Right atrium auricular region (tissue), 2 donors: ENCODE measurements around the gene PCIF1. TPM values are rescaled to one million over a fixed set of nuclear protein-coding genes. Genes with fewer than 3 reads are reported as not detected.

Experiments
- DNase-seq: peaks from one replicate; pipeline ENCODE4 v3.0.0-alpha.2; 2019; ENCODE audit warnings: low spot score
- H3K27ac ChIP-seq, 2 donors: fragments of 200-600 bp; sonication (generic); 1 replicate in 1 of 2; 2 replicates in 1 of 2; pipeline ENCODE4 v1.5.1; 2016 to 2019
- H3K27me3 ChIP-seq, 2 donors: fragments of 200-600 bp; sonication (generic); one replicate each; pipeline versions ENCODE4 v1.5.1 to v1.6.0; 2017 to 2019
- H3K36me3 ChIP-seq: fragments of 200-600 bp; sonication (generic); one replicate; pipeline ENCODE4 v1.5.1; 2016
- H3K4me1 ChIP-seq, 2 donors: fragments of 200-600 bp; sonication (generic); one replicate each; pipeline versions ENCODE4 v1.5.1 to v1.6.0; 2017 to 2019
- H3K4me3 ChIP-seq, 2 donors: fragments of 200-600 bp; sonication (generic); 1 replicate in 1 of 2; 2 replicates in 1 of 2; pipeline ENCODE4 v1.5.1; 2017 to 2019; ENCODE audit warnings: mild to moderate bottlenecking in 1 of 2, moderate library complexity in 1 of 2
- H3K9me3 ChIP-seq, 2 donors: fragments of 200-600 bp; sonication (generic); one replicate each; pipeline ENCODE4 v1.5.1; 2019
- total RNA-seq, 2 donors: library from RNA; depleted of rRNA; stranded (reverse); fragments of >200 nt; gene quantifications; one replicate each; pipeline ENCODE4 v1.1.0, GENCODE V29; 2016
- TF ChIP-seq, protein P1 (sequence below), 2 donors: fragments of 200-600 bp; sonication (generic); IDR thresholded peaks; one replicate each; pipeline ENCODE4 v1.5.1; 2019; ENCODE audit warnings: antibody characterized with exemption in 2 of 2

PCIF1 gene
- total RNA-seq, 2 donors from 2014 or later, result 21.1 to 39.8 TPM

DNA sequence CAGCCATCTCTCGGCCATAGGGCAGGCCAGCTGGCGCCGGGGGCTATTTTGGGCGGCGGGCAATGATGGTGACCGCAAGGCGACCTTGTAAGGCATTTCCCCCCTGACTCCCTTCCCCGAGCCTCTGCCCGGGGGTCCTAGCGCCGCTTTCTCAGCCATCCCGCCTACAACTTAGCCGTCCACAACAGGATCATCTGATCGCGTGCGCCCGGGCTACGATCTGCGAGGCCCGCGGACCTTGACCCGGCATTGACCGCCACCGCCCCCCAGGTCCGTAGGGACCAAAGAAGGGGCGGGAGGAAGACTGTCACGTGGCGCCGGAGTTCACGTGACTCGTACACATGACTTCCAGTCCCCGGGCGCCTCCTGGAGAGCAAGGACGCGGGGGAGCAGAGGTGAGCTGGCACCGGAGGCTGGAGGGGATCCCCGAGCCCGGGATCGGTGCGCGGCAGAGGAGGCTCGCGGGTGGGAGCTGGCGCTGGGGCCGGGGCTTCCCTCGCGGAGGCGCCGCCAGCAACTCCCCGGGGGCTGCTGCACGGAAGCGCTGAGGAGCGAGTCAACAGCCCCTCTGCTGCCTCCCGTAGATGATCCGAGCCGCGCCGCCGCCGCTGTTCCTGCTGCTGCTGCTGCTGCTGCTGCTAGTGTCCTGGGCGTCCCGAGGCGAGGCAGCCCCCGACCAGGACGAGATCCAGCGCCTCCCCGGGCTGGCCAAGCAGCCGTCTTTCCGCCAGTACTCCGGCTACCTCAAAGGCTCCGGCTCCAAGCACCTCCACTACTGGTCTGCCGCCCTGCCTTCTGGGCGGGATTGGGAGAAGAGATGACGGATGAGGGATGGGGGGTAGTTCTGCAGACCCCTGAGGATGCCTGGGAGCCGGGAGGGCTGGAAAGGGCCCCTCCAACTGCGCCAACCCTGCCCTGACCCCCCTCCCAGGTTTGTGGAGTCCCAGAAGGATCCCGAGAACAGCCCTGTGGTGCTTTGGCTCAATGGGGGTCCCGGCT lies 43.2 kb upstream of the PCIF1 start, which contains the start of the genes CTSA and NEURL2:
Gene CTSA, plus strand, starts transcription at position 351 of the 999 bp plus-strand sequence. Its CDS starts 234 bp downstream, at position 585.
Gene NEURL2, minus strand, starts transcription at position 224 of the 999 bp plus-strand sequence. Its CDS starts 217 bp downstream, at position 7.
- H3K27me3 ChIP-seq, result no peaks in the 10 kb centered on the region
- DNase-seq, result peak; percentile 97
- peak within 1 kb of the TSS; percentile 65 to 82 for H3K4me3 ChIP-seq
- TF ChIP-seq, protein P1, sequence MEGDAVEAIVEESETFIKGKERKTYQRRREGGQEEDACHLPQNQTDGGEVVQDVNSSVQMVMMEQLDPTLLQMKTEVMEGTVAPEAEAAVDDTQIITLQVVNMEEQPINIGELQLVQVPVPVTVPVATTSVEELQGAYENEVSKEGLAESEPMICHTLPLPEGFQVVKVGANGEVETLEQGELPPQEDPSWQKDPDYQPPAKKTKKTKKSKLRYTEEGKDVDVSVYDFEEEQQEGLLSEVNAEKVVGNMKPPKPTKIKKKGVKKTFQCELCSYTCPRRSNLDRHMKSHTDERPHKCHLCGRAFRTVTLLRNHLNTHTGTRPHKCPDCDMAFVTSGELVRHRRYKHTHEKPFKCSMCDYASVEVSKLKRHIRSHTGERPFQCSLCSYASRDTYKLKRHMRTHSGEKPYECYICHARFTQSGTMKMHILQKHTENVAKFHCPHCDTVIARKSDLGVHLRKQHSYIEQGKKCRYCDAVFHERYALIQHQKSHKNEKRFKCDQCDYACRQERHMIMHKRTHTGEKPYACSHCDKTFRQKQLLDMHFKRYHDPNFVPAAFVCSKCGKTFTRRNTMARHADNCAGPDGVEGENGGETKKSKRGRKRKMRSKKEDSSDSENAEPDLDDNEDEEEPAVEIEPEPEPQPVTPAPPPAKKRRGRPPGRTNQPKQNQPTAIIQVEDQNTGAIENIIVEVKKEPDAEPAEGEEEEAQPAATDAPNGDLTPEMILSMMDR (IDR thresholded peaks at IDR 0.05), result no peak
- peak within 1 kb of the TSS; percentile 83 to 92 for H3K27ac ChIP-seq
- peaks cover 36% of the 10 kb centered on the region for H3K36me3 ChIP-seq
- peaks cover 0 to 27% of the 10 kb centered on the region in 2 donors for H3K4me1 ChIP-seq
- H3K9me3 ChIP-seq, result no peaks in the 10 kb centered on the region

DNA sequence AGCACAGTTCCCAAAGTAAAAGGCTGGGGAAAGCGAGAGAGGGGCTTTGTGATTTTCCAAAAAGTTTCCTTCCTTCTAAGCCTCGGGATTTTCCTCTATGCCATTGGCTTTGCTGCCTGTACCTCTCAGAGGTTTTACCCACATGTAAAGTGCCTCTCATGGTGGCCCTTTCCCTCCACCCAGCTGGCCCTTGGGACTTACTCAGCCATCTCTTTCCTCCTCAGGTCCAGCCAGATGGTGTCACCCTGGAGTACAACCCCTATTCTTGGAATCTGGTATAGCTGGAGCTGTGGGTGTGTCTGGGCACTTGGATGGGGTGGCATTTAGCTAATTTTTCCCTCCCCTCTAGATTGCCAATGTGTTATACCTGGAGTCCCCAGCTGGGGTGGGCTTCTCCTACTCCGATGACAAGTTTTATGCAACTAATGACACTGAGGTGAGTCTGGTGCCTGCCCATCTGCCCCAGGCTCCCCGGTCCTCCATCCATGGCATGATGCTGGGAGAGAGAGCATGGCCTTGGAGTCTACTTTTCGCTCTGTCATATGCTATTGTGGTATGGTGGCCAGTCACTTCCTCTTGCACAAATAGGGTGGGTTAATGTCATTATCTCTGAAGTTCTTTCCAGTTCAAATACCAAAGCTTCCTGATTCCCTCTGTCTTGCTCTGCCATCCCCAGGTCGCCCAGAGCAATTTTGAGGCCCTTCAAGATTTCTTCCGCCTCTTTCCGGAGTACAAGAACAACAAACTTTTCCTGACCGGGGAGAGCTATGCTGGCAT lies 42.2 kb upstream of the PCIF1 start:
- TF ChIP-seq, protein P1 (IDR thresholded peaks at IDR 0.05), result no peak
- peak overlapping the region; percentile 65 to 82 for H3K4me3 ChIP-seq
- H3K27me3 ChIP-seq, result no peaks in the 10 kb centered on the region
- H3K4me1 ChIP-seq, result peaks cover 0 to 27% of the 10 kb centered on the region in 2 donors
- H3K27ac ChIP-seq, result peak overlapping the region in 1 of 2 donors; percentile 83
- DNase-seq, result no peak
- H3K9me3 ChIP-seq, result no peaks in the 10 kb centered on the region
- peaks cover 39% of the 10 kb centered on the region for H3K36me3 ChIP-seq

DNA sequence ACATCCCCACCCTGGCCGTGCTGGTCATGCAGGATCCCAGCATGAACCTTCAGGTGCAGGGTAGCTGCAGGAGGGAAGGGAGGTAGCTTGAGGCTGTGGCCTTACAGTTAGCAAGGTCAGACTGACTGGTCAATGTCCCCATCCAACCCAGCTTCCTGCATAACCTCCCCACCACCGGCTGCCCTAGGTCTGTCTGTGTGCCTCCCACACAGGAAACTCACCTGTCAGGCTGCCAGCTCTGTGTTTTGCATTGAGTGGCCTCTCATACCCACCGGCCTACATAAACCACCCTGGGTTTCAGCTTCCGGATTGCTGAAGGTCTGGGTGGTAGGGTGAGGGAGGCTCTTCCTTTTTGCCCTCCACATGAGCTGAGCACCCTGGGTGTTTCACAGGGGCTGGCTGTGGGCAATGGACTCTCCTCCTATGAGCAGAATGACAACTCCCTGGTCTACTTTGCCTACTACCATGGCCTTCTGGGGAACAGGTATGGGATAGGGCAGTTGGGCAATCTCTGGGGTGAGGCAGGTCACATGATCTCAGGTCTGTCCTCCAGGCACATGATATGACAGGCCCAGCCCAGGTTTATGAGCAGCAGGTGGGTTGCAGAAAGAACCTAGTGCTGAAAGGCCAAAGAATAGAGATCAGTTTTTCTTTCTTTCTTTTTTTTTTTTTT lies 41.5 kb upstream of the PCIF1 start:
- Histone ChIP-seq H3K36me3 (peaks cover 46% of the 10 kb centered on the region), H3K9me3 (no peaks in the 10 kb centered on the region), H3K27ac (no peak overlapping the region), H3K27me3 (no peaks in the 10 kb centered on the region), H3K4me1 (peaks cover 0 to 27% of the 10 kb centered on the region in 2 donors), H3K4me3 (no peak overlapping the region)
- no peak for DNase-seq
- TF ChIP-seq, protein P1 (IDR thresholded peaks at IDR 0.05), result no peak

DNA sequence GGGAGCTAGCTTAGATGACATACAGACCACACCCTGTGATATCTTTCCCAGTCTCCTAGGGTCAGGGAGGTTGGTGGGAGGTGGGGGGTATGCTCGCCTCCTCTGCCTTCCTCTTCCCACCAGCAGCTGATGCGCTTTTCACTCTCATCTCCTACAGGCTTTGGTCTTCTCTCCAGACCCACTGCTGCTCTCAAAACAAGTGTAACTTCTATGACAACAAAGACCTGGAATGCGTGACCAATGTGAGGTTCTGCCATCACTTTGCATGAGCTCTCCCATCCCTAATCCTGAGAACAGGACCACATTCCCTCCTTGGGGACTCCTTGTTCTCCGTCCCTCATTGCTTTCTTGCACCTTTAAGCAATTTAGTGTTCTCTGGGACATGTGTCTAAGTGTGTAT lies 40.7 kb upstream of the PCIF1 start:
- TF ChIP-seq, protein P1 (IDR thresholded peaks at IDR 0.05), result no peak
- Histone ChIP-seq H3K27ac (no peak overlapping the region), H3K9me3 (no peaks in the 10 kb centered on the region), H3K36me3 (peaks cover 55% of the 10 kb centered on the region), H3K4me1 (peaks cover 0 to 27% of the 10 kb centered on the region in 2 donors), H3K4me3 (no peak overlapping the region), H3K27me3 (no peaks in the 10 kb centered on the region)
- no peak for DNase-seq

DNA sequence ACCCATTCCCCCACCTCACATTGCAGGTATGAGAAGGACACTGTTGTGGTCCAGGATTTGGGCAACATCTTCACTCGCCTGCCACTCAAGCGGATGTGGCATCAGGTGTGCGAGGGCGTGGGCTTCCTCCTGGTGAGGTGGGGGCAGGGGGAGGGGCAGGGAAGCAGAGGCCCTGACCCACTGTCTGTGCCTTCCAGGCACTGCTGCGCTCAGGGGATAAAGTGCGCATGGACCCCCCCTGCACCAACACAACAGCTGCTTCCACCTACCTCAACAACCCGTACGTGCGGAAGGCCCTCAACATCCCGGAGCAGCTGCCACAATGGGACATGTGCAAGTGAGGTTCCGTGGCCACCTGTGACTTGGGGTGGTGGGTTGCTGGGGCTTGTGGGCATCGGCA lies 39.7 kb upstream of the PCIF1 start:
- Histone ChIP-seq H3K36me3 (peaks cover 65% of the 10 kb centered on the region), H3K27me3 (no peaks in the 10 kb centered on the region), H3K27ac (no peak overlapping the region), H3K4me3 (no peak overlapping the region), H3K9me3 (no peaks in the 10 kb centered on the region), H3K4me1 (peaks cover 0 to 23% of the 10 kb centered on the region in 2 donors)
- DNase-seq, result no peak
- TF ChIP-seq, protein P1 (IDR thresholded peaks at IDR 0.05), result no peak
